ENCODE data around the gene MYO9B. TPM values are rescaled to one million over a fixed set of nuclear protein-coding genes. Genes with fewer than 3 reads are reported as not detected.

Gene MYO9B
- total RNA-seq, 1 experiment from 2014 or later = 85.4 TPM

DNA sequence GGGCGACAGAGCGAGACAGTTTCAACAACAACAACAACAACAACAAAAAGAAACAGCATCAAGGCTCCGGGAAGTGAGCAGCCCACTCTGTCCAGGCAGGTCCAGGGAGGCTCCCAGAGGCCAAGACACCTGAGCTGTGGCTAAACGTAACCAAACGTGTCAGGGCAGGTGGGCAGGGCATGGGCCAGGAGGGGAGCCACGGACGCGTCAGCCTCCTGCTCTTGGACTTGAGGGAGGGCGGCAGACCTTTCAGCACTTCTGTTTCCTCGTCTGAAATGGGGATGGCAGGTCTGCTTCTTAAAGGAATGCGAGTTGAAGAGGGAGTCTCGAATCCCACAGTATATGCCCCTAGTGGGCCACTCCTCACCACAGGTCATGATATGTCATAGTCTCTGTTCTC, 53.8 kb downstream of the MYO9B start:
- no TSS peak for BruUV-seq (replicated peaks)
- Histone ChIP-seq H3K4me1 (ENCODE audit: insufficient read depth, low read length, poor library complexity, severe bottlenecking) (peaks cover 11% of the 10 kb centered on the region), H3K36me3 (ENCODE audit: insufficient read depth, low read length, poor library complexity, severe bottlenecking) (no peaks in the 10 kb centered on the region), H3K27ac (ENCODE audit: low read depth, low read length, poor library complexity, severe bottlenecking) (no peak overlapping the region), H3K27me3 (replicated peaks; ENCODE audit: insufficient read depth, low read depth, low read length, poor library complexity) (no peaks in the 10 kb centered on the region), H3K4me3 (ENCODE audit: low read depth, low read length, poor library complexity, severe bottlenecking) (no peak overlapping the region), H3K9me3 (ENCODE audit: low read depth, low read length, poor library complexity, severe bottlenecking) (no peaks in the 10 kb centered on the region)
- POLR2A ChIA-PET (ENCODE audit: low non-redundant PET) = no interaction called here
- intact Hi-C loops (cut with micrococcal nuclease; ENCODE audit: unreplicated experiment) = no loop called here
- DNase-seq (ENCODE audit: low spot score) = no peak
- CTCF ChIA-PET = no interaction called here
- TF ChIP-seq EZH2 (IDR thresholded peaks at IDR 0.05; ENCODE audit: borderline replicate concordance, low read depth, low read length, poor library complexity, severe bottlenecking) = no peak
- TF ChIP-seq, protein P1, sequence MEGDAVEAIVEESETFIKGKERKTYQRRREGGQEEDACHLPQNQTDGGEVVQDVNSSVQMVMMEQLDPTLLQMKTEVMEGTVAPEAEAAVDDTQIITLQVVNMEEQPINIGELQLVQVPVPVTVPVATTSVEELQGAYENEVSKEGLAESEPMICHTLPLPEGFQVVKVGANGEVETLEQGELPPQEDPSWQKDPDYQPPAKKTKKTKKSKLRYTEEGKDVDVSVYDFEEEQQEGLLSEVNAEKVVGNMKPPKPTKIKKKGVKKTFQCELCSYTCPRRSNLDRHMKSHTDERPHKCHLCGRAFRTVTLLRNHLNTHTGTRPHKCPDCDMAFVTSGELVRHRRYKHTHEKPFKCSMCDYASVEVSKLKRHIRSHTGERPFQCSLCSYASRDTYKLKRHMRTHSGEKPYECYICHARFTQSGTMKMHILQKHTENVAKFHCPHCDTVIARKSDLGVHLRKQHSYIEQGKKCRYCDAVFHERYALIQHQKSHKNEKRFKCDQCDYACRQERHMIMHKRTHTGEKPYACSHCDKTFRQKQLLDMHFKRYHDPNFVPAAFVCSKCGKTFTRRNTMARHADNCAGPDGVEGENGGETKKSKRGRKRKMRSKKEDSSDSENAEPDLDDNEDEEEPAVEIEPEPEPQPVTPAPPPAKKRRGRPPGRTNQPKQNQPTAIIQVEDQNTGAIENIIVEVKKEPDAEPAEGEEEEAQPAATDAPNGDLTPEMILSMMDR (conservative IDR thresholded peaks at IDR 0.05; ENCODE audit: low read depth, low read length) = no peak

DNA sequence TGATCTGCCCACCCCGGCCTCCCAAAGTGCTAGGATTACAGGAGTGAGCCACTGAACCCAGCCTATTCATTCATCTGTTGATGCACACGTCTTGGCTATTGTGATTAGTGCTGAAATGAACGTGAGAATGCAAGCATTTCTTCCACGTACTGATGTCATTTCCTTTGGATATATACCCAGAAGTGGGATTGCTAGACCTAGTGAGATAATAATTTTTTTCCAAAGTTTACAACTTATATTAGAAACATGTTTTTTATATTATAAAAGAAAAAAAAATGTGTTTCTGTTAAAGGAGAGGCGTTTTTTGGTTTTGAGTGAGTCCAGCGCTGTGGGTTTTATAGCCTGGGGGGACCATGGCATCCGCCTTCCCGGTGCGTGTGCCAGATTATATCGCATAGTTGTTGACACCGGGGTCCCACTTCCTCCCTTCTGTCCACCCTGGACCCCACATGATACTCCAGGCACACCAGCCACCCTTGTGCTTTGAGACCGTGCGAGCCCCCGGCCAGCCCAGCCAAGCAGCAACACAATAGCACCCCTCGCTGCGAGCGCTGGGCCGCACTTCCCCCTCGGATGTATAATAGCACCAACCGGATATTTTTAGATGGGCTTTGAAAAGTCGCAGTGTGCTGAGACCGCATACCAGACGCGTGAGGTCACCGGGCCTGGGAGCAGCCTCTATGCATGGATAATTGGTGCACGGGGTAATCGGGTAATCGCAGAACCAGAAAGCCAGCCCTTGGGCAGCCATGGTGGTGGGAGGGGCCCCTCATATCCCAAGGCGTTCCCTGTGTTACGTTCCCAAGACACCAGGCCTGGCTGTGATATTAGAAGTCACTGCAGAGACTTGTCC, 59.6 kb downstream of the MYO9B start:
- BruUV-seq (replicated peaks) = TSS peak; percentile 83
- intact Hi-C loops (cut with micrococcal nuclease; ENCODE audit: unreplicated experiment) = loop anchor here (1.0 to 5.0 kb wide), 2 partner anchors 27 to 58 kb away; partner anchors contain the start of genes HAUS8 and MYO9B
- Histone ChIP-seq H3K9me3 (ENCODE audit: low read depth, low read length, poor library complexity, severe bottlenecking) (no peaks in the 10 kb centered on the region), H3K4me3 (ENCODE audit: low read depth, low read length, poor library complexity, severe bottlenecking) (peak overlapping the region; percentile 29), H3K4me1 (ENCODE audit: insufficient read depth, low read length, poor library complexity, severe bottlenecking) (peaks cover 23% of the 10 kb centered on the region), H3K27ac (ENCODE audit: low read depth, low read length, poor library complexity, severe bottlenecking) (peak overlapping the region; percentile 92), H3K36me3 (ENCODE audit: insufficient read depth, low read length, poor library complexity, severe bottlenecking) (no peaks in the 10 kb centered on the region), H3K27me3 (replicated peaks; ENCODE audit: insufficient read depth, low read depth, low read length, poor library complexity) (no peaks in the 10 kb centered on the region)
- POLR2A ChIA-PET (ENCODE audit: low non-redundant PET) = no interaction called here
- CTCF ChIA-PET = no interaction called here
- peak; percentile 99 for DNase-seq (ENCODE audit: low spot score)
- no peak for TF ChIP-seq EZH2 (IDR thresholded peaks at IDR 0.05; ENCODE audit: borderline replicate concordance, low read depth, low read length, poor library complexity, severe bottlenecking)
- TF ChIP-seq, protein P1 (conservative IDR thresholded peaks at IDR 0.05; ENCODE audit: low read depth, low read length) = no peak

DNA sequence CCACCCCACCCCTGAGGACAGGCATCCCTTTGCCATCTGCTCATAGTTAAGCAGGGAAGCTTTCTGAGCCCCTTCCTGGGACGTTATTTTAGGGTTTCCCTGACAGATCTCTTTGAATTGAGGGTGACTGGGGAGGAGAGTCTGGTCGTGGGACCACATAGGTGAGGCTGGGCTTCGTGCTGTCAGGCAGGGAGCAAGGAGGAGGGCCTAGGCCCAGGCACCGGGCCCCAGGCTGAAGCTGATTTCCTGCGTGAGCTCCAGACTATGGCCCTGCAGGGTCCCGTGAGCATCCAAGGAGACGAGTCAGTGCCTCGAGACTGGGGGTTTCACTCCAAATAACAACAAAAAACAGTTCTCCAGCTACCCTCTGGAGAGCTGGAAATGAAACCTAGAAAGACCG, 60.4 kb downstream of the MYO9B start:
- no peaks in the 10 kb centered on the region for H3K9me3 ChIP-seq (ENCODE audit: low read depth, low read length, poor library complexity, severe bottlenecking)
- H3K36me3 ChIP-seq (ENCODE audit: insufficient read depth, low read length, poor library complexity, severe bottlenecking) = no peaks in the 10 kb centered on the region
- no peak for DNase-seq (ENCODE audit: low spot score)
- peak overlapping the region; percentile 92 for H3K27ac ChIP-seq (ENCODE audit: low read depth, low read length, poor library complexity, severe bottlenecking)
- BruUV-seq (replicated peaks) = no TSS peak
- peaks cover 23% of the 10 kb centered on the region for H3K4me1 ChIP-seq (ENCODE audit: insufficient read depth, low read length, poor library complexity, severe bottlenecking)
- no peaks in the 10 kb centered on the region for H3K27me3 ChIP-seq (replicated peaks; ENCODE audit: insufficient read depth, low read depth, low read length, poor library complexity)
- intact Hi-C loops (cut with micrococcal nuclease; ENCODE audit: unreplicated experiment) = loop anchor here (5.0 kb wide), 1 partner anchor 59 kb away; the partner anchor contains the start of genes HAUS8 and MYO9B
- POLR2A ChIA-PET (ENCODE audit: low non-redundant PET) = no interaction called here
- H3K4me3 ChIP-seq (ENCODE audit: low read depth, low read length, poor library complexity, severe bottlenecking) = no peak overlapping the region
- TF ChIP-seq EZH2 (IDR thresholded peaks at IDR 0.05; ENCODE audit: borderline replicate concordance, low read depth, low read length, poor library complexity, severe bottlenecking) = no peak
- TF ChIP-seq, protein P1 (conservative IDR thresholded peaks at IDR 0.05; ENCODE audit: low read depth, low read length) = no peak
- CTCF ChIA-PET = no interaction called here

Data from A673 (cell line).